CD4-positive, alpha-beta T cell treated with Interleukin-15 for 1 hour (primary cell): ENCODE results near the gene ZDHHC3.
"Not testable (repeated sequence)": the region's sequence is repeated elsewhere in the genome, so short reads cannot be mapped to it uniquely, and the experiment has no call there.

Experiments used
- DNase-seq: peaks from one replicate; pipeline ENCODE4 v3.0.0-alpha.2; 2020

The ZDHHC3 gene

DNA sequence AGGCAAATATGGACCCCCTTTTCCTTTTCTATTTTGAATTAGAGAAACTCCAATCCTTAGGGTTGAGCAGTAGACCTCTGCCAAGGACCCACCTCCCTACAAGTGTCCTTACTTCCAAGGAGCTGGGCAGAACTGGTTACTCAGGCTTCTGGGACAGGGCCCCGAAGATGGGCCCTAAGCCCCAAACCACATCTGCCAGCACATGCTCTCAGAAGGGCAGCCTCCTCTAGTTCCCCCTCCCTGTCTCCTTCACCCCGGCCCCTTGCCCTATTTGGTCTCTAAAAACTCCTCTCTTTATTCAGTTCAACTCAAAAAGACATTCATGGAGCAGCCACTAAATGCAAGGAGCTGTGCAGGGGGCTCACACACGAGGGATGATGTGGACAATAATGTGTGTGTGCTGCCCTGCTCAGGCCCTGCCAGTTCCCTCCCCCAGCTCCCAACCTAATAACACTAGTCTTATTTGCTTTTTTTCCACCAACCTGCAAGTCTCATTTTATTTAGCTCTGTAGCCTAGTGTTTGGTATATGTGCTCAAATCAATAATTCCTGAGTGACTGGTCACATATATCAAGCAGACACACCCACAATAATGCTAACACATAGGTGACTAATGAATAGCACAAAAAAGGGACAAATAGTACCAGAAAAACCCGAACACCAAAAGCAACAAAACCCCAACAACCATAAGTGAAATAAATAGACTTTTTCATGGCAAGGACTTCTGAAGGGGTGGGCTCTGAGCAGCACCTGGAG is 12.2 kb downstream of the ZDHHC3 start:
- no peak for DNase-seq

DNA sequence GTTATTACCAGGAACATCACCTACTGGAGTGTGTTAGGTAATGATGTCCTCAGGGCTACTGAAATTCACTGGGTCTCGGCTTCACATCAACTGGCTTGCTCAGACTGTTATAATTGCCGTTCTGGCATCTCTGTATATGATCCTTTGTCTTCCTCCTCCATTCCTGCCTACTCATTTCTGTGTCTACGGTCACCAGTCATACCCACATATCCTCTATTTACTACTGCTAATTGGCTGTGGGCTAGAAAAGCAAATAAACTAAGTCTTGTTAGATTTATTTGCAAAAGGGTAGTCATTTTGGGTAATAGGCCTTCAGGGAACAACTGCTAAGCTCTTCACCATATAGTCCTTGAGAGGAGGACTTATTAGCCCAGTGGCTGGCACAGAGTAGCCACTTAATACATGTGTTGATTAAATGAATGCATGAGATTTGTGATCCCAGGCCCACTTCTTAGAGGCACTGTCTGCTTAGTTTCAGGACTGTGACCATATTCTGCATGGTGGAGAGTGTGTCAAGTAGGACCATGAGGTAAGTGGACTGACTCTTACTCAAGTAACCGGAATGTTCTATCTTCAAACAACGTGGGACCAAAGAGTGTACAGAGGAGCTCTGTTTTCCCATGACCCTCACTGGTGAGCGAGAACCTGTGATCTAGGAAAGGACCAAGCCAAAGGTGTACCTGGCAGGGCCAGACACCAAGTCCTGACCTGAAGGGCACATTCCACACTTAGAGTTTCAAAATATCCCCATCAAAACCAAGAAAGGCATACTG is 13.2 kb downstream of the ZDHHC3 start:
- no peak for DNase-seq

DNA sequence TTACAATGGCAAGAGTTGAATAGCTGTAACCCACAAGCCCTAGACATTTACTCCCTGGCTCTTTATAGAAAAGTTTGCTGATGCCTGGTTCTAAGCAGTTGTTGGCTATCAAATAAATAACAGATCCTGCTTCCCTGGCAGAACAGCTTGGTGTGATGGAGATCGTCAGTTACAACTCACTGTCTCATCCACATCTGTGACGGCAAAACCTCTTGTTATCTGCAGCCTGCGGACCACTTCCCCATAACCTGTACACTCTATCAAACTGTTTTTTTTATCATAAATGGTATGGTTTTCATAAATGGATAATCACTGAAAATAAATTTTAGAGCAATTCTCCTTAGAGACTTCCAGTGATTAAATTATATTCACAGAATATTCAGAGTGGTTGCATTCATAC is 14.1 kb downstream of the ZDHHC3 start:
- DNase-seq, result no peak

DNA sequence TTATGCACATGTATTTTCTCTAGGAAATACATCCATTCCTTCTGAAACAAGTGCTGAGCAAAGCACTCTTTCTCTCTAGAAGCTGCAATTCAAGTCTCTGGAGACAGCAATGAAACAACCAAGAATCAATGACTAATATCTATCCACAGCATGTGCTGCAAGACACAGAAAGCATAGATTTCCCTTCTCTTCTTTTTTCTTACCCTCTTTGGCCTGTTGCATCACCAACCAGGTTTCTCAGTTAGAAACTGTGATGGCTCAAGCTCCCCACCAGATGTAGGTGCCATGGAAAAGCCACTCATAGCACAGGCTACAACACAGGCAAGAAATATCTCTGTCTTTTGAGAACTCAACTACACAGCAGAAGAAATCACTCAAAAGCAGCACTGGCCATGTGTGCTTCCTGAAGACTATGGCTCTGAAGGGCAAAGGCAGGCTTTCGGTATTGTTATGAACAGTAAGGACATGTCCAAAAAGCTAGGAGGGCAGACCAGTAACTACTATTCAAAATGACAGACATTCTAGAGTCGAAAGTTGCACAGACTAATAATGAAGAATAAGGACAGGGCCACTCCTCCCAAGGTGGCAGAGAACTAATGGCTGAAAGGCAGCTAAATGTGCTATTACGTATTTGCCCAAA is 15.5 kb downstream of the ZDHHC3 start:
- DNase-seq, result no peak

DNA sequence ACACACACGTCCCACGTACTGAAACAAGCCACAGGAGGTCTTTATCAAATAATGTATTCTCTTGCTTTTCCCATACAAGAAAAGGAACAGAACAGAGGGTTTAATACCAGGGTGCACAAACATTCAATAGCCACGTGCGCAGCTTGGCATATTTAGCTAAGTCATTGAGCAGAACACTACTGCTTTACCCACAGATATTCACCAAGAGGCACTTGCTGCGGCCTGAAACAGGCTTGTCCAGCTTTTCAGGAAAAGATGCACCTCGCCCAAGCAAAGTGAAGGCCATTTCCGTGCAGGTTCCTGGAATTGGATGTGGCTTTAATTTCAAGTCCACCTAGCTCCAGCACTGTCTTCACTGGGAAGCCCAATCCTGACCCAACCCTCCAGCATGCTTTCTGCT is 17.6 kb downstream of the ZDHHC3 start:
- no peak for DNase-seq

DNA sequence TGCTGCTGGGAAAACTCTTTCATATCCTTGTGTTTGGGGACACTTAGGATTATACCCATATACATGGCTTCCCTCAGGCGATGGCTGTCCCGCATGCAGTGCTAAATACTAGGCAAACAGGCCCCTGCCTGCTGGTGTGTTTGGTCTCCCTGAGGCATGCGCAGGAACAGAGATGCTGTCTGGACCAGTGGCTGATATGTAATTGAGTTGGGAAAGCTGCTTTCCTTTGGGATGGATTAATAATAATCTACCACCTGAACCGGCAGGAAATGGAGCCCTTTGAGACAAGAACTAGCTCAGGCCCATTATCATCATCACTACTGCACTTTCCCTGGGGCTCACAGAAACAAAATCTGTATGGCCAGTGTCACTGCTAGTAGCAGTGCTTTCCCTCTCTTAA is 18.0 kb downstream of the ZDHHC3 start:
- no peak for DNase-seq

DNA sequence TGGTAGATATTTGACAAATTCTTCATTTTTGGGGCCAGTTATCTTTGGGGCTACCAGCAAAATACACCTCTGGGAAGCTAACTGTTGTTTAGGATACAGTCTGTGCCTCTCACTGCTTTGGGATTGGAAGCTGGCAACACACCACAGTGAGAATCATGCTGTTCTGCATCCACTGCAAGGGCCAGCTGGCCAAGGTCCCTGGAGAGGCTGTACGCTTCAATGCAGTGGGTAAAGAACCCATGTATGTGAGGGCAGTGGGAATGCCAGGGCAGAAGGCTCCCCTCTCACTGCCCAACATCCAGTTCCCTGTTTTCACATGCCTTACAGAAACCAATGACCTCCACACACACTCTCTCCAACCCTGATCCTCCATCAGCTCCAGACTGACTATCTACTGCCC is 20.1 kb downstream of the ZDHHC3 start:
- no peak for DNase-seq

DNA sequence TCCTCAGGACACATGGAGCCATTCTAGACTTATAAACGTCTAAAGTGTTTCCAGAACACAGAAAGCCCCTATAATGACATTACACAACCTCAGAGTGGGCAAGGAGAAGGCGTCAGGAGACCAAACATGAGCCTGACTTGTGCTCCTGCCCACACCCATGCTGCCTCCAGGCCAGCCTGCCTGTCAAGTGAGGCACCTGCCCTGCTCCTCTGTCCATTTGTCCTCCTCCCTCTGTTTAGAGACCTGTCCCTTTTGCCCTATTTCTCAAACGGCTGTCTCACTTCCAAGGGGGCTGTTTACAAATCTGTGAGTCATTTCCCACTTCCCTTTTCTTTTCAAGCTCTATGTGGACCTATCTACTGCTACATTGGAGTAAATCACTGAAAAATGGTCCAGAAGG is 21.0 kb downstream of the ZDHHC3 start:
- no peak for DNase-seq

DNA sequence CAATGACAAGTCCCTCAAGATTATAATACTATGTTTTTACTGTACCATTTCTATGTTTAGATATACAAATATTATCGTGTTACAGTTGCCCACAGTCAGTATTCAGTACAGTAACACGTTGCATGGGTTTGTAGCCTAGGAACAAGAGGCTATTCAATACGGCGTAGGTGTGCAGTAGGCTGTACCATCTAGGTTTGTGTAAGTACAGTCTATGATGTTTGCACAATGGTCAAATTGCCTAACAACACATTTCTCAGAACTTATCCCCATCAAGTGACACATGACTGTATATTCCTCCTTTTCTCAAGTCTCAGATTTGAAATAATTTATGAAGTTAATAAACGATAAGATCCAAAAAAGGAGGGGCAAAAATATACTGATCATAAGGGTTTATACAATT is 21.7 kb downstream of the ZDHHC3 start:
- no peak for DNase-seq

DNA sequence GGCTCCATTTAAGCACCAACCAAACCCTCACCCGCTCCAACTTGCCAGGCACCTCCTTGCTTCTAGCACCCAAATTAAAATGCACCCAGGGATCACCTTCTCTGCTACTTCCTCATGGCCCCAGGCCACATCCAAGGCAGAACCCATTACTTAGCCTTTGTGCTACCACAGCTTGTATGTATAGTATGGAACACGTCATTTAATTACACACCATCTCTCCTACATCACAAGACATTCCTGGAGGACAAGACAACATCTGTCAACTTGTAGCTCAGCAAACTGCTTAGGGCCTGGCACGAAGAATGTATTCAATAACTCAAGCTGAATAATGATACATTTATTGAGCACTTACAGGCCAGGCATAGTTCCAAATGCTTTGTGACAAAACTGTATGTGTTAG is 23.3 kb downstream of the ZDHHC3 start:
- no peak for DNase-seq

DNA sequence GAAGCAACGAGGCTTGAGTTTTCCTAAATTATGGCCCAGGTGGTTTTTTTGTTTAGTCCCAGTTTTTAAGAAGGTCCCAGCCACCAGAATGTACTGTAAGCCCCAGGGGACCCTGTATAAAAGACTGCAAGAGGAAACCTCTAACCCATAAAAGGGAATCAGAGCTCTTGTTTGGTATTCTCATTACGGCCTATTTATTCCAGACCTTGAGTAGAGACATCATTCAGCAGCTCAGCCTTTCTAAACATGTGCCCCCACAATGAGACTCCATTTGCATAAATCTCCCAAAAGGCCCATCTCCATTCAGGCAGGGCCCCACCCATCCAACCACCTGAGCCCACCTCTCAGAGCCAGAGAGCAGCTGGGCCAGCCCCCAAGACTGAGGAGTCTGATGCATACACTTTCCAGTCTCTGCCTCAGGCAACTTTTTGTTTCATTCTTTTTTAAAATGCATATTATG is 25.7 kb downstream of the ZDHHC3 start:
- no peak for DNase-seq

DNA sequence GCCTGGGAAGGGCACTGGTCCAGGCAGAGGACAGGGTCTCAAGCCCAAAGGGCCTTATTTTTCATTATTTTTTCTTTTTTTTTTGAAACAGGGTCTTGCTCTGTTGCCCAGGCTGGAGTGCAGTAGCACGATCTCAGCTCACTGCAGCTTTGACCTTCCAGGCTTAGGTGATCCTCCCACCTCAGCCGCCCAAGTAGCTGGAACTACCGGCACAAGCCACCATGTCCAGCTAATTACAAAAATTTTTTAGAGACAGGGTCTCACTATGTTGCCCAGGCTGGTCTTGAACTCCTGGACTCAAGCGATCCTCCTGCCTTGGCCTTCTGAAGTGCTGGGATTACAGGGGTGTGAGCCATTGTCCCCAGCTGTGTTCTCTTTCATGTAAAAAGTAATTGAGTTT is 26.2 kb downstream of the ZDHHC3 start:
- DNase-seq, result not testable (repeated sequence)

DNA sequence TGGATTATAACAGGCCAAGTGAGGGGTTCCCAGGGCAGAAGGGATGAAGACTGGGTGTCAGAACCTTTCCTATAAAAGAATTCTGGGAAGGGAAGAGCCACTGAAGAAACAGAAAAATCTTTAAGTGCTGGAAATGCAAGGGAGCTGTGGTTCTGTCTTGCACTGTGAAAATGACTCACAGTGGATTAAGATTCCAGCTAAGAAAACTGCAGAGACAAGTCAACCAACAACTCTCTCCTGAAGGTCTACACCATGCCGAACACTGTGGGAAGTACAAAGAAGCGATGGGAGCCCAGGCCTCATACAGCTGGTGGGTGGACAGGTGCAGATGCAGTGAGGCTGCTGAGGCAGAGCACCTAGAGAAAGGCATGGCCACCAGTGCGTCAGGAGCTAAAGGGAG is 27.7 kb downstream of the ZDHHC3 start:
- DNase-seq, result no peak

DNA sequence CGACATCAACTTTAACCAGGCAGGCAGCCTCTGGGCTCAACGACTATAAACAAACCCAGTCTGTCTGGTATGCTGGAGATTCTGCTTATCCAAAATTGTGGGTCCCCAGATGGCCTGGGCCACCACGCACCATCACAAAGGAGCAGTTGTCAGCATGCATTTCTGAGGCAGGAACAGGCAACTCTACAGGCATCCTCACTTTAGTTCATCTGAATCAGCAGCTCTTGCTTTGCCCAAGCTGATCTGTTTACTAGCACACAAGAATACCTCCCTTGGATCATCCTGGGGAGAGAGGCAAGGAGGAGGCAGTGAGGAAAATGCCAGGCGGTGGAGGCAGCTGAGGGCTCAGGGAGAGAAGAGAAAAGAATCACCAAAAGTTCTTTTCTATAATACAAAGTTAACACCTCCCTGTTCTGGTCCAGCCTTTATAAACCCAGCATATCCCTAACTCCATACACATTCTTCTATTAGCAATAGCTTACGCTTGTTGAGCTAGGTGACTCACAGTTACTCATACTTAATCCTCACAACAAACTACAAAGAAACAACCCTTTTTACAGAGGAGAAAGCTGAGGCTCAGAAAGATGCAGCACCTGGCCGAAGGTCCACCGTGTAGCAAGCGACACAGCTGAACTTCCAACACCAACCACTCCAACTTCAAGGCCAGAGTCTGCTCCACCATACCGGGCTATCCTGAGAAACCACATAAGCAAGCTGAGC is 33.6 kb downstream of the ZDHHC3 start:
- no peak for DNase-seq

DNA sequence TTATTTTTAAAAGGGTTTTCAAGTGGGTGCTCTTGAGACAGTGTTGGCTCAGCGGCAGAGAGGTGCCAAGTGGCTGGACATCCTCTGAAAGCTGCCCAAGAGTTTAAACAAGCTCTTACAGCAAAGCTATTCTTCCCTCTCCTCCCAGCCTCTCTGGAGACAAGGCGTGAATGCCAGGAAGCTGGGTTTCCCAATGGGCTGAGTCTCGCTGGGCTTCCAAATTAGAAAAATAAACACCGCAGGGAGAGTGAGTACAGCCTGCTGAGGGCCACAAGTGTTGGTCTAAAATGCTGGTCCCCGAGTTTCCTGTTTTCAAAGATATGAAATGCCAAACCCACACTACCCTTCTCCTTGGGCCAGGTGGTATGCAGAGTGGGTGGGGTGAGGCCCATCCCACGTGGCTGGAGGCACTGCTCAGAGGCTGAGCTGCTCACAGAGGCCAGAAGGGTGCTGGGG is 36.4 kb downstream of the ZDHHC3 start:
- no peak for DNase-seq

DNA sequence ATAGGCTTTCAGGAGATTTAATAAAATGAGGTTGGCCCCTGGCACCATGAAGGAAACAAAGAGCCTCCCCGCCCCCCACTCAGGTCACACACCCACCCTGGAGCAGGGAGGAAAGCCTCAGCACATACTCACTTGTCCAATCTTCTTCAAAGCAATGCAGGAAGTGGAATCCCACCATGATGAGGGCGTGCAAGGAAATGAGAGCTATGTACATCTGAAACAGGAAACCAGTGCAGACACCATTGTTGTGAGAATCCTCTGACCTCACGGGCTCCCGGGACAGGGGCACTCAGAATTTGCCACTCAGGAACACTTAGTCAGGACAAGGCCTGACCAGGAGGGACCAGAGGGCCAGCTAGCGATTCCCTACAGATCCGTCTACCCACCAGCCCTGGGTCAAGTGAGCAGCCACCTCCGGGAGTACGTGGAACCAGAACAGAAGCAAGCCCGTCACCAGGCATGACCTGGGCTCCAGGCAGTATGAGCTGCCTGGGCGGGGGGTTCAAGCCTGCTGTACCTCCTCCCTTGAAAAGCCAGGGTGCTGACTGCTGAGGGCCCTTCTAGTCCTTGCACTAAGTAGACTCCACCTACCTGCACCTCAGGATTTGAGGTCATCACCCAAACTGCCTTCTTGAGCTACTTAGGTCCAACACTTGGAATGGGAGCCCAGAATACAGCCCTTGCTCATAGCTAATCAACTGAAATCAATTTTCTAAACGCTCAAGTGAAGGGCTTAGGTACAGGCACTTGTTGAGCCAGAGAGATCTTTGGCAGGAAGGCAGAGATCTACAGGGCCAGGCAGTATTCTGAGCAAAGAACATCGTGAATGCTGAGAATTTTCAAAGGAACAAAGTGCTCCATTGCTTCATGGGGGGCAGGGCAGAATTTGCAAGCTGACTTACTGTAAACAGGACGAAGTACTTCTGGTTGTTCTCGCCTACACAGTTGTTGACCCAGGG is 42.7 kb downstream of the ZDHHC3 start:
- no peak for DNase-seq

DNA sequence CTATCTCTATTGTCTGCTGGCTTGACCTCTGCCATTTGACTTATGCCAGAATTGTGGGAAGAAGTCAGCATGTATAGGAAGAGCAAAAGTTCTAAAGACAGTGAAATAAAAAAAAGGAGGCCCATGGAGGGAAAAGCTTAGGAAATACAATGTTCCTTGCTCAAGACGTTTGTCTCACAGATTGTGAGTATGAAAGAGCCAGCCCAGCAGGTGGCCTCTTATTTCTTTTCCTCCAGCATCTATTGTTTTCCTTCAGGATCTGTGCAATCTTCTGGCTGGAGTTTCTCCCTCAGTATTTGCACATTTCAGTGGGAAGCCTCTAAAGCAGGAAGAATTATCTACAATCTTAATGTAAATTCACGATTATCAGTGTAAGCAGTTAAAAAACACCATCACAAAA is 43.7 kb downstream of the ZDHHC3 start:
- no peak for DNase-seq

DNA sequence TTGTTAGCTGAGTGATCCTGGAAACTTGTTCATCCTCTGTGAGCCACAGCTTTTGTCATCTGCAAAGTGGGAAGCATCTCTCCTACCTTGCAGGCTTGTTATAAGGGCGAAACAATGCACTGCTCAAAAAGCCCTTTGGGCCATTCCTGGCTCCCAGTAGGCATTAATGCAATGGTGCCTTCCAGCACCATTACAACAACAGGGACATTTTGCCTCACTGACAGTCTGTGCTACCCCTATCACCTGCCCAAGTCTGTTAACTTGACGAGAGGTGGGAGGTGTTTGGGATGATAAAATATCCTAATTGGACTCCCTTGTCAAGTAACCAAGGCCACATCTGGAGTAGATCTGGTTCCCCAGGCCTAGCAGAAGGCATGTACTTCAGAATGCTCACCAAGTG is 44.2 kb downstream of the ZDHHC3 start:
- no peak for DNase-seq

DNA sequence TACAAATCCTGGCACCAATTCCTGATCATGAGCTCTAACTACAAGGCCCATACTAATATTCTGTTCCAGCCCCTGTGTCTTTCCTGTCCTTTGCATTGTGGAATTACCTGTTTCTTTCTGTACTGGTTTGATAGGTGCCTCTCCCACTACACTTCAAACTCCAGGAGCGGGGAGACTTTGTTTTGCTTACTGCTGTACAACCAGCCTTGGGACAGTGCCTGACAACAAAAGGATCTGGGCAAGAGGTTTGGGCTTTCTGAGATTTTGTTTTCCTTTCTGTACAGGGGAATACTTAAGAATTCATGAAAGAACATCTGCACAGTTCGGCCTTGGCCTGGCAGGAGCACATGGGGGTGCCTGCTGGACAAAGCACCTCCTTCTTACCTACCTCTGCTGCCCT is 45.1 kb downstream of the ZDHHC3 start:
- DNase-seq, result no peak

DNA sequence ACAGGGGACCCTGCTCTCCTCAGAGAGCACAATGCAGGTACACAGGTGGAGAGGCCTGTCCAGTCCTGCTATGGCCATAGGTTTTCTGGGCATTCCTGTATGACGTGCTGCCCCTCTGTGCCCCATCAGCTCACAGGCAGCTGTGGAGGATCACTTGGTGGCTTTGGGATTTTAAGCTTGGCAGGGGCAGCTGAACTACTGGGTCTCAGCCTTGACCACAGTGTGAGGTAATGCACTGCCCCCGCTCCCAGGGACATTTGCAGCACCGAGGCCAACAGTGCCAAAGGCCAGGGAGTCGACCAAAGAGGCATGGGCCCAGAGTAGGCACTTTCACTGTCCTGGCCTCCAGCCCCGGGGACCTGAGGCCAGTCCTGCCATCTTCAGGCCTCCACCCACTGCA is 46.2 kb downstream of the ZDHHC3 start:
- DNase-seq, result no peak

DNA sequence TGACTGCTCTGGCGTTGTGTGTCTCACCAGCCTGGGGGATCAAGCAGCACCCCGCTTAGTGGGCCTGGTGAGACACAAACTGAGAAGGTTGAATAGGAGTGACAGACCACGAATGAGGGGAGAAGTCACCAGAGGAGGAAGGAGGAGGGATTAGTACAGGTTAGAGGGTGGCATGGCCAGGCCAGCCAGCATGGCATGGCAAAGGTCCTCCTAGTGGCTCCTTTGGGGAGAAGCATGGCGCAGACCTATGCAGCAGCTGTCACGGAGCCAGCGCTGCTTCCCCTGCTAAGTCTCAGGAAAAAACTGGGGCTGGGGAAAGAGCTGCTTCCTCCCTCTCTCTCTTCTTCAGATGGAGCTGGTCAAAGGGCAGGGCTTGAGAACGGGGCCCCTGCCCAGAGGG is 48.6 kb downstream of the ZDHHC3 start:
- no peak for DNase-seq

DNA sequence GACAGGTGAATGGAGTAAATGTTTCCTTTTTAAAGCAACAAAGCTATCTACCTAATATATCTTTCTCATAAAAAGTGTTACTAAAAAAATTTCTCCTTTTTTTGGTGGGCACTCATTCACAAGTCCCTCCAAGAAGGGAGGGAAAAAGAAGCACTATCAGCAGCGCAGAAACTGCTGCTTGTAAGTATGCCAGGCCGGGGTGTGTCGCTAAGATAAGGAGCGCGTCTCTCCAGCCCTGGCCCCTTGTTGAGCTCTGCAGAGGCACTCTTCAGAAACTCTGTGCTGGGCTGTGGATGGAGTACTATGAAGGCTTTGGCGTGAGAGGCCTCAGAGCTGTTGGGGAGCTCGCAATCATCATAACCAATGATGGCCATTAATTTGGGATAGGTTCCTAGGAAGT is 49.1 kb downstream of the ZDHHC3 start:
- DNase-seq, result no peak
